22Rv1 (cell line): ENCODE data around the gene GAS2L3.

Experiments used
- CTCF ChIP-seq: fragments of 450-650 bp; IDR thresholded peaks from 2 replicates; pipeline ENCODE4 v1.5.1; 2017; ENCODE audit warnings: mild to moderate bottlenecking
- ZFX ChIP-seq: fragments of 450-650 bp; IDR thresholded peaks from 2 replicates; pipeline ENCODE4 v1.6.1; 2017; ENCODE audit warnings: antibody characterized with exemption, borderline replicate concordance

GRCh38 chr12:100539202-100539601 lies 34.3 kb upstream of the GAS2L3 start:
- TF ChIP-seq CTCF (no peak), ZFX (no peak)
